IPS DF 4.7 (cell line): Measurements from ENCODE around the gene ACAD9.
"Not testable (repeated sequence)": the region's sequence is repeated elsewhere in the genome, so short reads cannot be mapped to it uniquely, and the experiment has no call there.

ENCODE experiments used
- DNase-seq: peaks from one replicate; pipeline ENCODE4 v3.0.0-alpha.2; 2013; ENCODE audit warnings: low spot score; ENCODE audit errors: extremely low read depth

ACAD9 gene

GRCh38 chr3:128879125-128879969 lies at the start of gene ACAD9:
Gene ACAD9 (plus strand): TSS chr3:128879620. CDS start chr3:128879692, 72 bp downstream.
- DNase-seq: peak; percentile 89

DNA sequence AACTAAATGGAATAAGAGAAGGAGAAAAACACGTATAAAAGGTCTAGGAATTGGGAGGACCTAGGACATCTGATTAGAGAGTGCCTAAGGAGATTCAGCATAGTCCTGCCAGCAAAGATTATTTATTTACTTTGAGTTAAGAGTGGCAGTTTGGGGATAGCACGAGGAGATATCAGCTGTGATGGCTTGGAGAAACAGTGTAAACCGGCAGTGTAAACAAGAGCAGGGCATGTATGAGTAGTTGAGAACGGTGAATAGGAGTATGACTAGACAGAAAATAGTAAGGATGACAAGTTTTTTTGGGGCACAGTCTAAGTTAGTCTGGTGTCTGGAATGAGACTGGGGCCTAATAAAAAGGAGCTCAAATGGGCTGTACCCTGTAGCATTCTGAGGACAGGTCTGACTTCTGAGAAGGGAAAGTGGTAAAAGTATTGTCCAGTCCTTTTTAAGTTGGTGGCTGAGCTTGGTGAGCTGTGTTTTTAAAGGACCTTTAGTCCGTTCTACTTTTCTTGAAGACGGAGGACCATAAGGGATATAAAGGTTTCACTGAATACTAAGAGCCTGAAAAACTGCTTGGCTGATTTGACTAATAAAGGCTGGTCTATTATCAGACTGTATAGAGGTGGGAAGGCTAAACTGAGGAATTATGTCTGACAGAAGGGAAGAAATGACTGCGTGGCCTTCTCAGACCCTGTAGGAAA lies 49.3 kb upstream of the ACAD9 start:
- not testable (repeated sequence) for DNase-seq

DNA sequence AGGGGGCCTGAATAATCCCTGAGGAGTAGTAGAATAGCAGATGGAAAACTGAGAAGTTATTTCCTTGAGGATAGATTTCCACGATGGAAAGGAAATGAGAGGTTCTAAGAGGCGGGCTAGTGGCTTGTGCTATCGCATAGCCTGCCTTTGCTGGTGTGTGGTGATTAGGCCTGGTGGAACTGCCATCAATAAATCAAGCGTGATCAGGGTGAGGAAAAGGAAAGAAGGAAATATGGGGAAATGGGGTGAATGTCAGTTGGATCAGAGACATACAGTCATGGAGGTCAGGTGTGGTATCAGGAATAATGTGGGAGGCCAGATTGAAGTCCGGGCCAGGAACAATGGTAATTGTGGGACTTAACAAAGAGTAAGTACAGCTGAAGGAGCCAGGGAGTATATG lies 48.7 kb upstream of the ACAD9 start:
- DNase-seq: not testable (repeated sequence)

DNA sequence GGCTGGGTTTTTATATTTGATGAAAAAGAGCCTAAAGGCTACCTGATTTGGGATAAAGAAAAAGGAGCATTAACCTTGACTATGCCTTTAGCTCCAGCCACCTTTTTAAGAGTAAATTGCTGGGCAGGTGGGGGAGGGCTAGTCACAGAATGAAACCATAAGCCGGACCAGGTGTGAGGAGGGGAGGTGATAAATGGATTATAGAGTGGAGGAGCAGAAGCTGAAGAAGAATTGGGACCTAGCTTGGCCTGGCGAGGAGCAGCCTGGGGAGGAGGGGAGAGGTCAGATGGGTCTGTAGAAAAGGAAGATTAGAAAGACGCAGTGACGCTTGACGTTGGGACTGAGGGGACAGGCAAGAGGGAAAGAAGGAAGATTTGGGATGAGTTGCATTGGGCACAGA lies 46.4 kb upstream of the ACAD9 start:
- DNase-seq: not testable (repeated sequence)

DNA sequence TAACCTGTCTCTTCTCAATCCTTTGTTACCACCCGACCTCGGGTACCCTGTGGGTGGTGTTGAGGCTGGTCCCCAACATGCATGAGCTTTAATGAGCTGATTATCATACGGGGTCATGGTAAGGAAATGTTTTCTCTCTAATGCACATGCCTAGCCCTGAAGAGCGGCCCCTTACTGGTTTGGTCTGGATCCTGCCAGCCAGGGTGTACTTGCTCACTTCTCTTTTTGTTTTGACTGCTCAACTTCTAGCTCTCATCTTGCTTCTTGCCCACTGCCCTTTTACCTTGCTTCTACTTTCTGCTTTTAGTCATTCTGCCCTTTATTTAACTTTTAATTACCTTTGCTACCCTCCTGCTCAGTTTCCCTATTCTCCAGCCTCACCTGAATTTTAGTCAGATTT lies 44.3 kb upstream of the ACAD9 start:
- DNase-seq: no peak

DNA sequence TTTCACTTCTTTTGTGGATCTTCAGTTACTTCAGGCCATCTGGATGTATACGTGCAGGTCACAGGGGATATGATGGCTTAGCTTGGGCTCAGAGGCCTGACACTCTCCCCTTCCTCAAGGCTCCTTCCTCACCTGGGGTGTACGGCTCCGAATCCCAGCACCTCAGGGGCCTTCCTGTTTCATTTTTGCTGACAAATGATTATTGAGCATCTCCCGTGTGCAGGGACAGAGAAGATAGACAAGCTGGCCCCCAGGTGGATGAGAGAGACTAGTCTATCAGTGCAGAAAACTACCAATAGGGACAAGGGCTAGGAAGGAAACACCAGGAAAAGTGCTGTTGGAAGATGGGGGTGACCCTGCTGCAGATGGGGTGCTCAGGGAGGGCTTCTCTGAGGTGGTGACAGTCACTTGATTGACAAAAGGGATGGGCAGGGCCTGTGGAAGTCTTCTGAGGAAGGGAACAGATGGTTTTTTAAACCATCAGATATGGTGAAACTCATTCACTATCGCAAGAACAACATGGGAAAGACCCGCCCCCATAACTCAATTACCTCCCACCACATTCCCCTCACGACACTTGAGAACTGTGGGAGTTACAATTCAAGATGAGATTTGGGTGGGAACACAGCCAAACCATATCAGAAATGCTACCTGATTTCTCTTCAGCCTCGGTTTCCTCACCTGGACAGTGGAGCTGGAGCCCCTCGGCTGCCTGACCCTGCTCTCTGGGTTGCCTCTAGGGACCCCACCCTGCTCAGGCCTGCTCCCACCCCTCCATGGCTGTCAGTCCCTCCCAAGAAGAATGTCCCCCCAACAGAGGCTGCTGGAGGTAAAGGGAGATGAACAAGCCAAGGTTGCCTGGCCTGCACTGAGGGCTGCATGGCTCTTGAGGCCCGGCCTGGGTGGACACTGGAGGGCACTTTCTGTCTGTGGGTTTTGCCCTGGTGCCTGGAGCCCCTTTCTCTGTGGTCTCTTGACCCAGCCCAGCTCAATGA lies 37.2 kb upstream of the ACAD9 start:
- DNase-seq: no peak

DNA sequence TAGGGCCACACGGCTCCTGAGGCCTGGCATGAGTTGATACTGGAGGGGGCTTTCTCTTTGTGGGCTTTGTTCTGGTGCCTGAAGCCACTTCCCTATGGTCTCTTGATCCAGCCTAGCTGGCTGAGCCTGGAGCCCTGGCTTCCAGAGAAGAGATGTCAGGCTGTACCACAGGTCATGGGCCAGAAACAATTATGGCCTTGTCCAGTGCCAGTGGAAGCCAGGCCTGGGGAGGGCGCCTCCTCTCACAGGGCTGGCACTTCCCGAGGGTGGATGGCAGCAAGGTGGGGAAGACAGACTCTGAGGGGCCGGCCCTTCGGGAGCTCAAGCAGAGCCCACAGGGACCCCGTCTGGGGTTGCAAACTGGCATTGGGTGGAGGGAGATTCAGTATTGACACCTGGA lies 34.9 kb upstream of the ACAD9 start:
- DNase-seq: no peak

DNA sequence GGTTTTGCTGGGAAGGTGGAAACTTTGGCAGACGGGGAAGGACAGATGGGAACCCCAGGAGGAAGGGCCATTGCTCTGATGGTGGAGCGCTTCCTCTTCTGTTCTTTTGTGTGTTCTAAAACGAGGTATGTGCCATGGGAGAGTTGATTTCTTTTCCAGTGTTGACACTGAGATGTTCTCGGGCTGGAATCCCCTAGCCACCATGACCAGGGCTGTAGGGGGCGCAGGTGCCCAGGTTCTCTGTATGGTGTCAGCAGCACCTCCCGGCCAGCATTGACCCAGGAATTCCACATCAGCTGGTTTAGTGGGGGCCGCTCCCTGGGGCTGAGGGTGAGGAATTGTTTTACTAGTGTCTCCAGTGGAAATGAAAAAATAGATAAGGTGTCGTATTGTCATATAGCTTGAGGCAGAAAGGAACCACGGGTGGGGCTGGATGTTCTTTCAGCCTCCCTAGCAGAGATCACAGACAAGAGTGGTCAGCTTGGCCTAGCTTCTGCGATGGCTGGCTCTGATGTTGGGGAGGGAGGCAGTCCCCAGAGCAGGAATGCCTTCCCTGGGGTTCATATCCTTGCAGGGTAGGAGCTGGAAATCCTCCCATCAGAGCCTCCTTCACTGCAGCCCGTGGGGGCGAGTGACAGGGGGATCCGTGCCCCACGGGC lies 34.2 kb upstream of the ACAD9 start:
- DNase-seq: no peak

GRCh38 chr3:128845778-128846485 lies 33.5 kb upstream of the ACAD9 start:
- DNase-seq: peak; percentile 41

DNA sequence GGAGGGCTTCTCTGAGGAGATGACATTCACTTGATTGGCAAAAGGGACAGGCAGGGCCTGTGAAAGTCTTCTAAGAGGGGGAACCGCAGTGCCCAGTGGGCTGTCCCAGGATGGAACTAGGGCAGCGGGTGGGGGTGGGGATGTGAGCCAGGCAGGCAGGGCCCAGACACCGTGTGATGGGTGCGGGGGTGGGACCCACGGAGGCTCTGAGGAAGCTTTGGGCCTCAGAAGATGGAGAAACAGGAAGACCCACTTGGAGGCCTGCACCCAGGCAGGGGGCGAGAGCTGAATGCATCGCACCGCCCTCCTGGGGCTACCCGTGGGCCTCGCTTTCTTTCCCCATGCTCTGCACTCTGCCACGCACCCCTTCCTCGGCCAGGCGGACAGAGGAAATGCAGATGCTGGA lies 32.9 kb upstream of the ACAD9 start:
- no peak for DNase-seq

GRCh38 chr3:128847666-128848370 lies 31.6 kb upstream of the ACAD9 start:
- DNase-seq: no peak

DNA sequence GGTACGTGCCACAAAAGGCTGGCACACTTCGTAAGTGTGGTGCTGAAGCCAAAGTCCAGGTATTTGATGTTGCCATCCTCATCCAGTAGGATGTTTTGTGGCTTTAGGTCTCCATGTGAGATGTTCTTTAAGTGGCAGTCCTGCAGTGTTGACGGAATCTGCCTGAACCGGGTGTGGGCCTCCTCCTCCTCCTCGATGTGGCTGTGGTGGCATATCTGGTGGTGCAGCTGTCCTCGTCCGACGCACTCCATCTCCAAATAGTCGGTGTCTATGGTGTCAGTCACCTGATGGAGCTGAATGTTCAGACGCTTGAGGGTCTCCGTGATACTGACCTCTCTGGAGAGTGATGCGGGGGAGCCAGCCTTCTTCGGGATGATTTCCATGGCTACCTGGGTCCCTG lies 30.5 kb upstream of the ACAD9 start:
- DNase-seq: no peak

- DNase-seq: no peak
Observed at GRCh38 chr3:128849911-128850455, 29.4 kb upstream of the ACAD9 start.

- no peak for DNase-seq
Observed at GRCh38 chr3:128850544-128850943, 28.9 kb upstream of the ACAD9 start.

DNA sequence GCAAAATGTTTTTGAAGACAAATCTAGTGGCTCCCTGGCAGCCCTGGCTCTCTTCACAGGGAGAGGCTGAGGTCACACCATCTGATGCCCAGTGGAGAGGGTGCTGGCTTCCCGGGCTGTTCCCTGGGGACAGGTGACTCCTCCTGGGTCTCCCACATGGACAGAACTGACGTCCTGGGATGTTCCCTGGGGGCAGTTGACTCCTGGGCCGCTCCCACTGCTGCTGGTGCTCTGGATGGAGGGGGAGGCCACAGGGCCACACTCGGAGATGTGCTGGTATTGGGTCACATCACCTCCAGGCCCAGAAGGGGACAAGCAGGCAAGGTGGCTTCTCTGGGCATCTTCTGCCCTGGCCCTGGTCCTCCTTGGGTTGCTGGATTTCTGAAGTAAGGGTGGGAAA lies 27.8 kb upstream of the ACAD9 start:
- no peak for DNase-seq

DNA sequence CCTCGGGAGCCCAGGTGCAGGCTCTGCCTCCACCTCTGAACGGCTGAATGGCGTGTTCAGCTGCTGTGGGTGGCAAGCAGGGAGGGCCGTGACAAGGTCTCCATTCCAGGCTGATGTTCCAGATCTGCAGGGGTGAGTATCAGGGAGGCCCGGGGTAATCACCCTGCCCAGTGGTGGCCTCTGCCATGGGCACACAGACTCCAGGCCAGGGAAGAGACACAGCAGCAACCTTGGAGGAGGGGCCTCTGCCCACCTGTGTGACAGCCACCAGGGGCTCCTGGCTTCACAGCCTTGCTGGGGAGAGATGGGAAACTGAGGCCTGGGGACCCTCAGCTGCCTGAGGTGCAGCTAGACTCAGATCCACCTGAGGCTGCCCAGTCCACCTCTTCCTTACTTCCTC lies 25.6 kb upstream of the ACAD9 start:
- no peak for DNase-seq

DNA sequence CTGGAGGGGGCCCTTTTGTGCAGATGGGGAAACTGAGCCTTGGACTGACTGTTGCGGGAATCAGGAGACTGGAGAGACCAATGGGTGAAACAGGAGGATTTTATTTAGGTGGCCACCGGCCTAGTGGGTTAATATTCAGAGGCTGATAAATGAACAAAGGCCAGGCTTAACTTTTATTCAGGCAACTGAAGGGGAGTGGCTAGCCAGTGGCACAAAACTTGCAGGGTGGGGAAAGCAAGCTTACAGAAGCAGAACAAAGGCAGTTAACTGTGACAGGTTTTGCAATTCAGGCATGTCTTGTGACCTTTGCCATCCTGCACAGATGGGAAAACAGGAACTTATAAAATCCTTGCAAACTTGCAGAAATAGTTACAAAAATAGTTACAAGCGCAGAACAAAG lies 24.9 kb upstream of the ACAD9 start:
- DNase-seq: no peak

DNA sequence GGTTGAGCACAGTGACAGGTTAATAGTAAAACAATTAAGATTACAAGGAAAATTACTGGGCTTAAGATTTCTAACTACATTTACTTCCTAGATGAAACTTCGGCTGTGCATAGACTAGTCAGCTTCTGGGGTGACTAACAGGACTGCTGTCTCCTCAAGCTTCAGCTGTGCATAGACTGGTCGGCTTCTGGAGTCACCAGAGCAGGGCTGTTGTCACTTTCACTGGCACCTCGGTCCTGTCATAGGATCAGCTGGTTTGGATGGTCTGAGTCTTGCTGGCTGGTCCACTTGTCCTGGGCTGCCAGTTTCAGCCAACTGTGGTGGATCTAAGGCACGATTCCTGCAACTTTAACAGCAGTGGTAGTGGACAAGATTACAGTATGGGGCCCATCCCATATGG lies 23.9 kb upstream of the ACAD9 start:
- DNase-seq: no peak

- DNase-seq: no peak
Observed at GRCh38 chr3:128858167-128858566, 21.3 kb upstream of the ACAD9 start.
